ENCODE results near the gene EEF1AKMT3. TPM values are rescaled to one million over a fixed set of nuclear protein-coding genes. Genes with fewer than 3 reads are reported as not detected.

The EEF1AKMT3 gene
- total RNA-seq, 2 donors from 2014 or later, result 3.7 to 5.8 TPM

DNA sequence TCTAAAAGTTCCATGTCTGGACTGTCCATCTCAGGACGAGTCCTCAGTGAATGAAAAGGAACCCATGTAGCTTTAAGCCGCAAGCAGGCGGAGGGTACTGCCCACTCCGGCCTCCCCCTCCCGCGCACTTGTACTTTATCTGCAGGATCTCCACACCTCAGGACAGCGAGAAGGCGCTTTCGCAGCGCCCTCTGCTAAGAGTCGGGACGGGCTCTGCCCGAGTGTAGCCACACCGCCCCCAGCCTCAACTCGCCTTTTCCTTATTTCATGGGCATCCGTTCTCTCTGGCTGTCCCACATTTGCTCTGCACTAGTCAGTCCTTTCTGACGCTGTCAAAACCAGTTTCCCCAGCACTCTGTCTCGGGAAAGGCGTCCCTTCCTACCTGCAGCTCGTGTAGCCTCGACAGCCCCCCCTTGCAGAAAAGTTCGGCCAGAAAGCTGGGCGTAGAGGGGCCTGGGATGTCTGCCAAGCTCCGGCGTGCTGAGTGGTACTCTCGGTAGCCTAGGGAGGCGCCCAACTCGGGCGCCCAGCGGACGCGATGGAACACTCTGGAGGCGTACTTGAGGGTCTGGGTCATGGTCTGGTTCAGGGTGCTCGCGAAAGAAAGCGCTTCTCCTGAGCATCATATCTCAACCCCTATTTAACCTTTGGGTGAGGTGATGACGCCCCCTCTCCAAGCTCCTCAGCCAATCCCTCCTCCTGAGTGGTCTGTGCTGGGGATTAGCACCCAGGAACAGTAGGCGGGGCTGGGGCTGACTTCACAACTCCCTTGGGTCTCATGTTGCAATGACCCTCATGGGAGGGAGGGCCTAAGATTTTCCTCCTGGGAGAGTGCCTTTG lies 5.7 kb upstream of the EEF1AKMT3 start, which contains the start of gene CYP27B1:
Gene CYP27B1, minus strand, starts transcription at position 615 of the 841 bp plus-strand sequence. Its CDS starts 37 bp downstream, at position 578.
- Mint-ChIP-seq H3K27ac (peak within 1 kb of the TSS; percentile 8), H3K4me3 (peak within 1 kb of the TSS; percentile 49), H3K27me3 (ENCODE audit: insufficient read depth) (peaks cover 58% of the 10 kb centered on the region), H3K4me1 (peaks cover 17% of the 10 kb centered on the region), H3K36me3 (ENCODE audit: low read depth) (peaks cover 23% of the 10 kb centered on the region), H3K9me3 (no peaks in the 10 kb centered on the region)
- peaks cover 6% of the 10 kb centered on the region for H3K4me1 ChIP-seq (ENCODE audit: control insufficient read depth, insufficient read depth, low read length)
- no peak within 1 kb of the TSS for H3K27ac ChIP-seq (ENCODE audit: low read depth, low read length)
- WGBS, 2 experiments (ENCODE audit: insufficient coverage in 1 of 2, insufficient read length in 1 of 2), result 3 to 8% methylated on average over 20 to 38 of the region's 38 CpGs
- H3K4me3 ChIP-seq (ENCODE audit: low read length), result peak within 1 kb of the TSS; percentile 75
- DNase-seq, result peak; percentile 94
- H3K9ac ChIP-seq (ENCODE audit: extremely low read depth, low read length, poor library complexity, severe bottlenecking), result no peak within 1 kb of the TSS
- H3K36me3 ChIP-seq (ENCODE audit: control insufficient read depth, insufficient read depth, low read length), result peaks cover 31% of the 10 kb centered on the region
- H3K9me3 ChIP-seq (ENCODE audit: control insufficient read depth, low read length), result no peaks in the 10 kb centered on the region
- peaks cover 56% of the 10 kb centered on the region for H3K27me3 ChIP-seq (ENCODE audit: control insufficient read depth, insufficient read depth, low read length, poor library complexity, severe bottlenecking)
- TF ChIP-seq, protein P1, sequence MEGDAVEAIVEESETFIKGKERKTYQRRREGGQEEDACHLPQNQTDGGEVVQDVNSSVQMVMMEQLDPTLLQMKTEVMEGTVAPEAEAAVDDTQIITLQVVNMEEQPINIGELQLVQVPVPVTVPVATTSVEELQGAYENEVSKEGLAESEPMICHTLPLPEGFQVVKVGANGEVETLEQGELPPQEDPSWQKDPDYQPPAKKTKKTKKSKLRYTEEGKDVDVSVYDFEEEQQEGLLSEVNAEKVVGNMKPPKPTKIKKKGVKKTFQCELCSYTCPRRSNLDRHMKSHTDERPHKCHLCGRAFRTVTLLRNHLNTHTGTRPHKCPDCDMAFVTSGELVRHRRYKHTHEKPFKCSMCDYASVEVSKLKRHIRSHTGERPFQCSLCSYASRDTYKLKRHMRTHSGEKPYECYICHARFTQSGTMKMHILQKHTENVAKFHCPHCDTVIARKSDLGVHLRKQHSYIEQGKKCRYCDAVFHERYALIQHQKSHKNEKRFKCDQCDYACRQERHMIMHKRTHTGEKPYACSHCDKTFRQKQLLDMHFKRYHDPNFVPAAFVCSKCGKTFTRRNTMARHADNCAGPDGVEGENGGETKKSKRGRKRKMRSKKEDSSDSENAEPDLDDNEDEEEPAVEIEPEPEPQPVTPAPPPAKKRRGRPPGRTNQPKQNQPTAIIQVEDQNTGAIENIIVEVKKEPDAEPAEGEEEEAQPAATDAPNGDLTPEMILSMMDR (conservative IDR thresholded peaks at IDR 0.05), result no peak

DNA sequence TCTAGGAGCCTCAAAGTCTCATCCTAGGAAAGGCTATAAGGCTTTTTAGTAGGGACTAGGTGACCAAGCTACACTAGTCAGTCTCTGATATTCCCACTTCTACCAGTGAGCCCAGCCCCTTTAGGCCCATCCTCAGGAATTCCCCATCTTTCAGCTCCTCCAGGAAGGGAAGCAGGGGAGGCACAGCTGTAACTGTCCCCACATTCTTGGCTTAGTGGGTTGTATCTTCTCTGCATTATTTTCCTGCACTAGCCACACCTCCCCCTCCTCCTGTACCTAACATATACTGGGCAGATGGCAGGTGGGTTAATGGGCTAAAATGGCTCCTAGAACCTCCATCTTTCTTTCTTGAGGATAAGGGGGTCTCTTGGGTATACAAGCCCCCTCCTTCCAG lies 5.1 kb upstream of the EEF1AKMT3 start:
- peaks cover 6% of the 10 kb centered on the region for H3K4me1 ChIP-seq (ENCODE audit: control insufficient read depth, insufficient read depth, low read length)
- no peak overlapping the region for H3K27ac Mint-ChIP-seq
- H3K9ac ChIP-seq (ENCODE audit: extremely low read depth, low read length, poor library complexity, severe bottlenecking), result no peak overlapping the region
- H3K36me3 ChIP-seq (ENCODE audit: control insufficient read depth, insufficient read depth, low read length), result peaks cover 31% of the 10 kb centered on the region
- TF ChIP-seq, protein P1 (conservative IDR thresholded peaks at IDR 0.05), result no peak
- H3K36me3 Mint-ChIP-seq (ENCODE audit: low read depth), result peaks cover 23% of the 10 kb centered on the region
- peaks cover 53% of the 10 kb centered on the region for H3K27me3 Mint-ChIP-seq (ENCODE audit: insufficient read depth)
- H3K27ac ChIP-seq (ENCODE audit: low read depth, low read length), result no peak overlapping the region
- DNase-seq, result no peak
- H3K27me3 ChIP-seq (ENCODE audit: control insufficient read depth, insufficient read depth, low read length, poor library complexity, severe bottlenecking), result peaks cover 50% of the 10 kb centered on the region
- peaks cover 17% of the 10 kb centered on the region for H3K4me1 Mint-ChIP-seq
- H3K4me3 Mint-ChIP-seq, result peak overlapping the region; percentile 49
- H3K9me3 ChIP-seq (ENCODE audit: control insufficient read depth, low read length), result no peaks in the 10 kb centered on the region
- H3K4me3 ChIP-seq (ENCODE audit: low read length), result peak overlapping the region; percentile 75
- no peaks in the 10 kb centered on the region for H3K9me3 Mint-ChIP-seq

DNA sequence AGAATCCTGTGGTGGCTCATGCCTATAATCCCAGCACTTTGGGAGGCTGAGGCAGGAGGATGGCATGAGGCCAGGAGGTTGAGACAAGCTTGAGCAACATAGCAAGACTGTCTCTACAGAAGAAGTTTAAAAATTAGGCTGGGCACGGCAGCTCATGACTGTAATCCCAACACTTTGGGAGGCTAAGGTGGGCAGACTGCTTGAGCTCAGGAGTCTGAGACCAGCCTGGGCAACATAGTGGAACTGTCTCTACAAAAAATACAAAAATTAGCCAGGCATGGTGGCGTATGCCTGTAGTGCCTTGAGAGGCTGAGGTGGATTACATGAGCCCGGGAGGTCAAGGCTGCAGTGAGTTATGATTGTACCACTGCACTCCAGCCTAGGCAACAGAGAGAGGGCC lies 4.5 kb upstream of the EEF1AKMT3 start:
- Mint-ChIP-seq H3K9me3 (no peaks in the 10 kb centered on the region), H3K36me3 (ENCODE audit: low read depth) (peaks cover 23% of the 10 kb centered on the region), H3K4me1 (peaks cover 17% of the 10 kb centered on the region), H3K27ac (no peak overlapping the region), H3K27me3 (ENCODE audit: insufficient read depth) (peaks cover 47% of the 10 kb centered on the region), H3K4me3 (no peak overlapping the region)
- no peak for DNase-seq
- Histone ChIP-seq H3K27ac (ENCODE audit: low read depth, low read length) (no peak overlapping the region), H3K4me3 (ENCODE audit: low read length) (no peak overlapping the region), H3K36me3 (ENCODE audit: control insufficient read depth, insufficient read depth, low read length) (peaks cover 31% of the 10 kb centered on the region), H3K9ac (ENCODE audit: extremely low read depth, low read length, poor library complexity, severe bottlenecking) (no peak overlapping the region), H3K9me3 (ENCODE audit: control insufficient read depth, low read length) (no peaks in the 10 kb centered on the region), H3K27me3 (ENCODE audit: control insufficient read depth, insufficient read depth, low read length, poor library complexity, severe bottlenecking) (peaks cover 44% of the 10 kb centered on the region), H3K4me1 (ENCODE audit: control insufficient read depth, insufficient read depth, low read length) (peaks cover 6% of the 10 kb centered on the region)
- TF ChIP-seq, protein P1 (conservative IDR thresholded peaks at IDR 0.05), result no peak
- 70 to 93% methylated on average over 3 of the region's 3 CpGs for WGBS, 2 experiments (ENCODE audit: insufficient coverage in 1 of 2, insufficient read length in 1 of 2)

Measured in endodermal cell (in vitro differentiated cells).